HCT116 (cell line): ENCODE data around the gene SCGB1A1. TPM values are rescaled to one million over a fixed set of nuclear protein-coding genes. Genes with fewer than 3 reads are reported as not detected.
A peak's percentile ranks its signal among the peaks of the same experiment; 100 is the strongest.

Experiments
- ATAC-seq: fragments of 200-7000 bp; cut with Tn5 transposase; 2 replicates; pipeline ENCODE4 v1.9.1; 2020; ENCODE audit warnings: mild to moderate bottlenecking, moderate library complexity
- BruUV-seq: library from RNA; stranded (reverse); fragments of 400-500 nt; replicated peaks from 2 replicates; lab custom pipeline; 2021; lab: Mats Ljungman, UMichigan
- CTCF ChIA-PET: fragments of 300-600 bp; sonication (Branson Sonifier 250); formaldehyde crosslinking; loops from one replicate; lab custom pipeline; 2021; ENCODE audit warnings: antibody characterized with exemption; lab: Charles Lee
- POLR2A ChIA-PET: fragments of 300-600, 350-600 bp; sonication (Branson Sonifier 250); formaldehyde crosslinking; loops from one replicate; lab custom pipeline; 2021; ENCODE audit warnings: antibody characterized with exemption; lab: Charles Lee
- RAD21 ChIA-PET, 2 experiments: fragments of 300-600 bp; sonication (Branson Sonifier 250); formaldehyde crosslinking; loops; one replicate each; lab custom pipeline; 2023; ENCODE audit warnings: low total read pairs in 2 of 2; ENCODE audit not compliant: uncharacterized antibody in 2 of 2, unreplicated experiment in 2 of 2, low non-redundant PET in 1 of 2; lab: Charles Lee
- DNase-seq: peaks from one replicate; pipeline ENCODE4 v3.0.0-alpha.2; 2010; ENCODE audit warnings: low read depth, low spot score
- H2AFZ ChIP-seq: fragments of 200-600 bp; shearing (Covaris generic), sonication (generic); 2 replicates; pipeline ENCODE4 v1.6.1; 2017; ENCODE audit warnings: low read depth, mixed run types, mixed read lengths, antibody characterized with exemption, low read length; ENCODE audit not compliant: poor library complexity, severe bottlenecking
- H3K27ac ChIP-seq: 2 replicates; pipeline ENCODE4 v1.5.1; 2012; ENCODE audit warnings: low read depth, low read length
- H3K27me3 ChIP-seq: fragments of 200-600 bp; sonication (generic); 2 replicates; pipeline ENCODE4 v1.6.1; 2016; ENCODE audit warnings: mixed run types, low read length, mixed read lengths; ENCODE audit not compliant: insufficient read depth
- H3K36me3 ChIP-seq, 2 experiments: fragments of 200-500 bp in 1 of 2; fragments of 200-600 bp in 1 of 2; sonication (Bioruptor generic) in 1 of 2; sonication (generic) in 1 of 2; 2 replicates each; pipeline versions ENCODE4 v1.5.1 to v1.6.1; 2014 to 2016; ENCODE audit warnings: low read length in 2 of 2, inconsistent platforms in 1 of 2, mixed read lengths in 1 of 2, mixed run types in 1 of 2; ENCODE audit not compliant: insufficient read depth in 2 of 2, control insufficient read depth in 1 of 2
- H3K4me1 ChIP-seq, 2 experiments: fragments of 200-600 bp in 1 of 2; sonication (generic) in 1 of 2; 2 replicates each; pipeline versions ENCODE4 v1.5.1 to v1.6.1; 2012 to 2017; ENCODE audit warnings: low read length in 2 of 2, inconsistent platforms in 1 of 2, mild to moderate bottlenecking in 1 of 2, mixed read lengths in 1 of 2, mixed run types in 1 of 2, moderate library complexity in 1 of 2; ENCODE audit not compliant: insufficient read depth in 2 of 2, control insufficient read depth in 1 of 2
- H3K4me2 ChIP-seq: fragments of 200-600 bp; sonication (generic); 2 replicates; pipeline ENCODE4 v1.6.1; 2017; ENCODE audit warnings: mixed run types, low read length, mixed read lengths
- H3K4me3 ChIP-seq, 2 experiments: fragments of 200-600 bp in 1 of 2; sonication (generic) in 1 of 2; replicated peaks in 1 of 2; 2 replicates each; pipeline ENCODE4 v1.5.1; 2011 to 2016; ENCODE audit warnings: low read length in 2 of 2, control low read depth in 1 of 2, low read depth in 1 of 2, mild to moderate bottlenecking in 1 of 2, mixed read lengths in 1 of 2, mixed run types in 1 of 2
- H3K79me2 ChIP-seq: fragments of 200-600 bp; sonication (generic); 2 replicates; pipeline ENCODE4 v1.6.1; 2017; ENCODE audit warnings: mild to moderate bottlenecking, mixed run types, low read length, moderate library complexity, mixed read lengths; ENCODE audit not compliant: insufficient read depth
- H3K9ac ChIP-seq: fragments of 200-600 bp; sonication (generic); 2 replicates; pipeline ENCODE4 v1.6.1; 2016; ENCODE audit warnings: low read length, mixed read lengths
- H3K9me2 ChIP-seq: fragments of 200-600 bp; sonication (generic), shearing (Covaris generic); 2 replicates; pipeline ENCODE4 v1.6.1; 2017; ENCODE audit warnings: mixed run types, mild to moderate bottlenecking, moderate library complexity; ENCODE audit not compliant: insufficient read depth
- H3K9me3 ChIP-seq, 2 experiments: fragments of 200-500 bp in 1 of 2; fragments of 200-600 bp in 1 of 2; sonication (Bioruptor generic) in 1 of 2; sonication (generic) in 1 of 2; 2 replicates each; pipeline ENCODE4 v1.6.1; 2014 to 2017; ENCODE audit warnings: low read length in 2 of 2, mixed read lengths in 2 of 2, inconsistent platforms in 1 of 2, low read depth in 1 of 2, mild to moderate bottlenecking in 1 of 2, mixed run types in 1 of 2, moderate library complexity in 1 of 2; ENCODE audit not compliant: control insufficient read depth in 1 of 2, insufficient read depth in 1 of 2
- H4K20me1 ChIP-seq: fragments of 200-600 bp; sonication (generic), shearing (Covaris generic); 2 replicates; pipeline ENCODE4 v1.6.1; 2017; ENCODE audit warnings: mixed run types, mild to moderate bottlenecking, moderate library complexity; ENCODE audit not compliant: insufficient read depth
- CEBPB ChIP-seq: IDR thresholded peaks from 2 replicates; pipeline ENCODE4 v1.6.1; 2012; ENCODE audit warnings: low read depth
- CTCF ChIP-seq, 3 experiments: fragments of 200-600 bp in 1 of 3; sonication (generic) in 1 of 3; IDR thresholded peaks in 2 of 3; conservative IDR thresholded peaks in 1 of 3; 2 replicates each; pipeline ENCODE4 v1.5.1; 2012 to 2017; ENCODE audit warnings: low read depth in 2 of 3, low read length in 2 of 3, antibody characterized with exemption in 1 of 3, borderline replicate concordance in 1 of 3, control low read depth in 1 of 3, mild to moderate bottlenecking in 1 of 3, mixed read lengths in 1 of 3, mixed run types in 1 of 3, moderate library complexity in 1 of 3; ENCODE audit not compliant: insufficient read depth in 1 of 3
- EZH2 ChIP-seq: fragments of 200-600 bp; sonication (generic); IDR thresholded peaks from 2 replicates; pipeline ENCODE4 v1.6.1; 2017; ENCODE audit warnings: antibody characterized with exemption, mixed run types
- FOSL1 ChIP-seq: IDR thresholded peaks from 2 replicates; pipeline ENCODE4 v1.6.1; 2012; ENCODE audit warnings: low read depth
- JUND ChIP-seq: IDR thresholded peaks from 2 replicates; pipeline ENCODE4 v1.6.1; 2012
- MAX ChIP-seq: IDR thresholded peaks from 2 replicates; pipeline ENCODE4 v1.6.1; 2012
- POLR2A ChIP-seq: IDR thresholded peaks from 2 replicates; pipeline ENCODE4 v1.7.0; 2011; ENCODE audit warnings: borderline replicate concordance; ENCODE audit not compliant: insufficient read depth, insufficient read length; ENCODE audit errors: extremely low read depth
- POLR2AphosphoS5 ChIP-seq: IDR thresholded peaks from 2 replicates; pipeline ENCODE4 v1.6.1; 2011; ENCODE audit warnings: mild to moderate bottlenecking, low read depth, low read length, moderate library complexity
- SP1 ChIP-seq: IDR thresholded peaks from 2 replicates; pipeline ENCODE4 v1.6.1; 2012; ENCODE audit warnings: low read depth
- SRF ChIP-seq: IDR thresholded peaks from 2 replicates; pipeline ENCODE4 v1.6.1; 2012; ENCODE audit warnings: low read depth
- TCF7L2 ChIP-seq: IDR thresholded peaks from 2 replicates; pipeline ENCODE4 v1.7.0; 2011; ENCODE audit warnings: borderline replicate concordance, inconsistent platforms; ENCODE audit not compliant: insufficient read depth, insufficient read length; ENCODE audit errors: extremely low read depth
- YY1 ChIP-seq: IDR thresholded peaks from 2 replicates; pipeline ENCODE4 v1.6.1; 2011; ENCODE audit warnings: low read length, low read depth, moderate library complexity, mild to moderate bottlenecking; ENCODE audit not compliant: insufficient replicate concordance; ENCODE audit errors: extremely low read depth
- ZBTB33 ChIP-seq: IDR thresholded peaks from 2 replicates; pipeline ENCODE4 v1.6.1; 2011; ENCODE audit warnings: mild to moderate bottlenecking, low read length, moderate library complexity; ENCODE audit not compliant: insufficient replicate concordance; ENCODE audit errors: extremely low read depth
- ZFX ChIP-seq: fragments of 450-650 bp; IDR thresholded peaks from 2 replicates; pipeline ENCODE4 v1.6.1; 2017
- ZNF274 ChIP-seq: fragments of 200-500 bp; sonication (Bioruptor generic); IDR thresholded peaks from 2 replicates; pipeline ENCODE4 v1.6.1; 2014; ENCODE audit warnings: mild to moderate bottlenecking, low read depth, low read length, inconsistent platforms
- intact Hi-C: fragments of 100-400 bp; cut with micrococcal nuclease; formaldehyde crosslinking; loops from 2 replicates; pipeline ENCODE4 v1.10.0; 2022
- total RNA-seq: library from RNA; stranded (reverse); gene quantifications from one replicate; pipeline ENCODE4 v1.2.1, GENCODE V29; 2021; ENCODE audit not compliant: unreplicated experiment
- TF ChIP-seq, protein P1 (sequence below): IDR thresholded peaks from 2 replicates; pipeline ENCODE4 v1.6.1; 2012
- TF ChIP-seq, protein P2 (sequence below): IDR thresholded peaks from 2 replicates; pipeline ENCODE4 v1.6.1; 2012; ENCODE audit warnings: low read depth

The SCGB1A1 gene
- total RNA-seq, 1 experiment from 2014 or later = 2.0 TPM

GRCh38 chr11:62462508-62462892 is 43.7 kb downstream of the SCGB1A1 start:
- Histone ChIP-seq H2AFZ (no peak overlapping the region), H3K4me1 (peaks cover 13 to 18% of the 10 kb centered on the region in 2 experiments), H3K27ac (no peak overlapping the region), H3K4me3 (no peak overlapping the region), H3K4me2 (peak overlapping the region; percentile 45; the same call in 1 of the 2 replicates), H3K9me2 (no peaks in the 10 kb centered on the region), H3K9me3 (no peaks in the 10 kb centered on the region), H3K9ac (no peak overlapping the region), H4K20me1 (no peaks in the 10 kb centered on the region), H3K27me3 (no peaks in the 10 kb centered on the region), H3K79me2 (no peaks in the 10 kb centered on the region), H3K36me3 (no peaks in the 10 kb centered on the region)
- no peak for TF ChIP-seq YY1
- TF ChIP-seq POLR2A = no peak
- no peak for TF ChIP-seq CTCF (IDR thresholded peaks at IDR 0.05 in 2 of 3, conservative IDR thresholded peaks at IDR 0.05 in 1 of 3; ENCODE audit: borderline replicate concordance in 1 of 3, insufficient read depth in 1 of 3, low read depth in 2 of 3, low read length in 2 of 3)
- TF ChIP-seq JUND = no peak
- TF ChIP-seq POLR2AphosphoS5 = no peak
- no peak for TF ChIP-seq ZBTB33
- TF ChIP-seq, protein P1, sequence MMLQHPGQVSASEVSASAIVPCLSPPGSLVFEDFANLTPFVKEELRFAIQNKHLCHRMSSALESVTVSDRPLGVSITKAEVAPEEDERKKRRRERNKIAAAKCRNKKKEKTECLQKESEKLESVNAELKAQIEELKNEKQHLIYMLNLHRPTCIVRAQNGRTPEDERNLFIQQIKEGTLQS = no peak
- TF ChIP-seq EZH2 = no peak
- no peak for TF ChIP-seq TCF7L2
- TF ChIP-seq FOSL1 = no peak
- no peak for TF ChIP-seq SRF
- TF ChIP-seq, protein P2, sequence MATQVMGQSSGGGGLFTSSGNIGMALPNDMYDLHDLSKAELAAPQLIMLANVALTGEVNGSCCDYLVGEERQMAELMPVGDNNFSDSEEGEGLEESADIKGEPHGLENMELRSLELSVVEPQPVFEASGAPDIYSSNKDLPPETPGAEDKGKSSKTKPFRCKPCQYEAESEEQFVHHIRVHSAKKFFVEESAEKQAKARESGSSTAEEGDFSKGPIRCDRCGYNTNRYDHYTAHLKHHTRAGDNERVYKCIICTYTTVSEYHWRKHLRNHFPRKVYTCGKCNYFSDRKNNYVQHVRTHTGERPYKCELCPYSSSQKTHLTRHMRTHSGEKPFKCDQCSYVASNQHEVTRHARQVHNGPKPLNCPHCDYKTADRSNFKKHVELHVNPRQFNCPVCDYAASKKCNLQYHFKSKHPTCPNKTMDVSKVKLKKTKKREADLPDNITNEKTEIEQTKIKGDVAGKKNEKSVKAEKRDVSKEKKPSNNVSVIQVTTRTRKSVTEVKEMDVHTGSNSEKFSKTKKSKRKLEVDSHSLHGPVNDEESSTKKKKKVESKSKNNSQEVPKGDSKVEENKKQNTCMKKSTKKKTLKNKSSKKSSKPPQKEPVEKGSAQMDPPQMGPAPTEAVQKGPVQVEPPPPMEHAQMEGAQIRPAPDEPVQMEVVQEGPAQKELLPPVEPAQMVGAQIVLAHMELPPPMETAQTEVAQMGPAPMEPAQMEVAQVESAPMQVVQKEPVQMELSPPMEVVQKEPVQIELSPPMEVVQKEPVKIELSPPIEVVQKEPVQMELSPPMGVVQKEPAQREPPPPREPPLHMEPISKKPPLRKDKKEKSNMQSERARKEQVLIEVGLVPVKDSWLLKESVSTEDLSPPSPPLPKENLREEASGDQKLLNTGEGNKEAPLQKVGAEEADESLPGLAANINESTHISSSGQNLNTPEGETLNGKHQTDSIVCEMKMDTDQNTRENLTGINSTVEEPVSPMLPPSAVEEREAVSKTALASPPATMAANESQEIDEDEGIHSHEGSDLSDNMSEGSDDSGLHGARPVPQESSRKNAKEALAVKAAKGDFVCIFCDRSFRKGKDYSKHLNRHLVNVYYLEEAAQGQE = no peak
- no peak for TF ChIP-seq MAX
- TF ChIP-seq SP1 = no peak
- no peak for TF ChIP-seq ZFX
- no peak for TF ChIP-seq CEBPB
- TF ChIP-seq ZNF274 = no peak
- POLR2A ChIA-PET = interaction anchor here (0.7 kb wide), 1 partner anchor 36 kb away, joined by 3 read pairs; no protein-coding TSS in a partner anchor
- RAD21 ChIA-PET = interaction anchor here in 1 of 2 experiments (0.6 to 0.7 kb wide), 2 partner anchors 38 to 68 kb away, joined by 3 read pairs; no protein-coding TSS in a partner anchor
- CTCF ChIA-PET = interaction anchor here (1.1 kb wide), 1 partner anchor 38 kb away, joined by 4 read pairs; no protein-coding TSS in a partner anchor
- ATAC-seq (no peak), DNase-seq (no peak)
- no TSS peak for BruUV-seq
- intact Hi-C loops = no loop called here
